HepG2 (cell line): Measurements from ENCODE around the gene BRCA2. TPM values are rescaled to one million over a fixed set of nuclear protein-coding genes. Genes with fewer than 3 reads are reported as not detected.

Source experiments
- CBFB ChIP-seq: sonication (generic); formaldehyde crosslinking; IDR thresholded peaks from 2 replicates; pipeline ENCODE4 v1.4.0; 2020; ENCODE audit warnings: missing genetic modification reagents
- CEBPB ChIP-seq: IDR thresholded peaks from 2 replicates; pipeline ENCODE4 v1.6.1; 2011; ENCODE audit warnings: low read depth, low read length, improper control_type of control experiment, borderline replicate concordance
- HDAC1 ChIP-seq: sonication (generic); formaldehyde crosslinking; IDR thresholded peaks from 2 replicates; pipeline ENCODE4 v1.5.1; 2020; ENCODE audit warnings: mild to moderate bottlenecking, missing genetic modification reagents
- HNF4G ChIP-seq, 2 experiments: sonication (generic) in 1 of 2; formaldehyde crosslinking in 1 of 2; IDR thresholded peaks; 2 replicates each; pipeline versions ENCODE4 v1.4.0 to v1.6.1; 2011 to 2020; ENCODE audit warnings: borderline replicate concordance in 2 of 2, low read depth in 2 of 2, mild to moderate bottlenecking in 2 of 2, low read length in 1 of 2, missing genetic modification reagents in 1 of 2, moderate library complexity in 1 of 2
- HNRNPLL ChIP-seq: fragments of 200-400 bp; formaldehyde crosslinking; IDR thresholded peaks from 2 replicates; pipeline ENCODE4 v1.6.1; 2017; ENCODE audit warnings: mild to moderate bottlenecking, low read depth, low read length; ENCODE audit not compliant: poor library complexity, severe bottlenecking
- MAF1 ChIP-seq: sonication (generic); formaldehyde crosslinking; IDR thresholded peaks from 2 replicates; pipeline ENCODE4 v1.5.0; 2020; ENCODE audit warnings: missing genetic modification reagents, borderline replicate concordance
- RERE ChIP-seq: IDR thresholded peaks from 2 replicates; pipeline ENCODE4 v1.6.1; 2016; ENCODE audit warnings: low read depth, missing genetic modification reagents, missing compliant biosample characterization
- SNAI1 ChIP-seq: sonication (generic); formaldehyde crosslinking; IDR thresholded peaks from 2 replicates; pipeline ENCODE4 v1.5.0; 2020; ENCODE audit warnings: mild to moderate bottlenecking, missing genetic modification reagents, borderline replicate concordance
- YEATS2 ChIP-seq: sonication (generic); formaldehyde crosslinking; IDR thresholded peaks from 2 replicates; pipeline ENCODE4 v1.4.0; 2020; ENCODE audit warnings: missing genetic modification reagents, borderline replicate concordance
- ZNF282 ChIP-seq: fragments of 450-650 bp; IDR thresholded peaks from 2 replicates; pipeline ENCODE4 v1.6.1; 2018; ENCODE audit not compliant: partially characterized antibody
- ZNF580 ChIP-seq: IDR thresholded peaks from 2 replicates; pipeline ENCODE4 v1.6.1; 2016; ENCODE audit warnings: low read depth, borderline replicate concordance
- polyA plus RNA-seq, 8 experiments: library from polyadenylated mRNA; depleted of rRNA in 3 of 8; stranded (reverse) in 7 of 8; unstranded in 1 of 8; fragments of >200 nt; fragmentation: Illumina TruSeq in 4 of 8; extraction: Trizol in 4 of 8; gene quantifications; 2 replicates each; pipeline versions ENCODE4 v1.2.1 to v1.2.3, GENCODE V29; 2011 to 2016; ENCODE audit warnings: low read depth in 4 of 8, missing spikeins in 1 of 8, mixed read lengths in 1 of 8; ENCODE audit not compliant: insufficient read depth in 1 of 8
- total RNA-seq, 5 experiments: library from RNA; depleted of rRNA; stranded (reverse); fragments of >200 nt; fragmentation: Illumina TruSeq; extraction: Trizol; gene quantifications; 2 replicates each; pipeline ENCODE4 v1.2.3, GENCODE V29; 2016; ENCODE audit warnings: low read depth in 1 of 5
- TF ChIP-seq, protein P1 (sequence below), 2 experiments: fragments of 450-650 bp in 1 of 2; sonication (generic) in 1 of 2; formaldehyde crosslinking in 1 of 2; IDR thresholded peaks; 2 replicates each; pipeline versions ENCODE4 v1.6.1 to v1.8.0; 2016 to 2022; ENCODE audit warnings: antibody characterized with exemption in 1 of 2, mild to moderate bottlenecking in 1 of 2, missing genetic modification reagents in 1 of 2

Gene BRCA2
- total and polyA plus RNA-seq, 2 of the 13 experiments (the other 11 are each of a cell fraction or from before 2014, with no cell fraction given): 3.1 to 24.6 TPM

GRCh38 chr13:32315238-32316027 is at the start of gene BRCA2, which contains the start of gene ZAR1L (continued):
- TF ChIP-seq RERE (no peak), MAF1 (CRISPR knock-in tag) (peak; percentile 60; the same call in 1 of the 2 replicates), CBFB (CRISPR knock-in tag) (peak; percentile 65; the same call in 1 of the 2 replicates), YEATS2 (CRISPR knock-in tag) (peak; percentile 50), ZNF282 (no peak), HNRNPLL (peak; percentile 73), CEBPB (no peak), HNF4G (IDR thresholded peaks at IDR 0.05; ENCODE audit: borderline replicate concordance, low read depth, low read length) (no peak), HNF4G (CRISPR knock-in tag; IDR thresholded peaks at IDR 0.05; ENCODE audit: borderline replicate concordance, low read depth) (0 out of 2 replicates have a peak, but pooled peaks have one; percentile 29), HDAC1 (CRISPR knock-in tag) (peak; percentile 100), SNAI1 (no peak), ZNF580 (CRISPR knock-in tag) (no peak)
- TF ChIP-seq, protein P1, sequence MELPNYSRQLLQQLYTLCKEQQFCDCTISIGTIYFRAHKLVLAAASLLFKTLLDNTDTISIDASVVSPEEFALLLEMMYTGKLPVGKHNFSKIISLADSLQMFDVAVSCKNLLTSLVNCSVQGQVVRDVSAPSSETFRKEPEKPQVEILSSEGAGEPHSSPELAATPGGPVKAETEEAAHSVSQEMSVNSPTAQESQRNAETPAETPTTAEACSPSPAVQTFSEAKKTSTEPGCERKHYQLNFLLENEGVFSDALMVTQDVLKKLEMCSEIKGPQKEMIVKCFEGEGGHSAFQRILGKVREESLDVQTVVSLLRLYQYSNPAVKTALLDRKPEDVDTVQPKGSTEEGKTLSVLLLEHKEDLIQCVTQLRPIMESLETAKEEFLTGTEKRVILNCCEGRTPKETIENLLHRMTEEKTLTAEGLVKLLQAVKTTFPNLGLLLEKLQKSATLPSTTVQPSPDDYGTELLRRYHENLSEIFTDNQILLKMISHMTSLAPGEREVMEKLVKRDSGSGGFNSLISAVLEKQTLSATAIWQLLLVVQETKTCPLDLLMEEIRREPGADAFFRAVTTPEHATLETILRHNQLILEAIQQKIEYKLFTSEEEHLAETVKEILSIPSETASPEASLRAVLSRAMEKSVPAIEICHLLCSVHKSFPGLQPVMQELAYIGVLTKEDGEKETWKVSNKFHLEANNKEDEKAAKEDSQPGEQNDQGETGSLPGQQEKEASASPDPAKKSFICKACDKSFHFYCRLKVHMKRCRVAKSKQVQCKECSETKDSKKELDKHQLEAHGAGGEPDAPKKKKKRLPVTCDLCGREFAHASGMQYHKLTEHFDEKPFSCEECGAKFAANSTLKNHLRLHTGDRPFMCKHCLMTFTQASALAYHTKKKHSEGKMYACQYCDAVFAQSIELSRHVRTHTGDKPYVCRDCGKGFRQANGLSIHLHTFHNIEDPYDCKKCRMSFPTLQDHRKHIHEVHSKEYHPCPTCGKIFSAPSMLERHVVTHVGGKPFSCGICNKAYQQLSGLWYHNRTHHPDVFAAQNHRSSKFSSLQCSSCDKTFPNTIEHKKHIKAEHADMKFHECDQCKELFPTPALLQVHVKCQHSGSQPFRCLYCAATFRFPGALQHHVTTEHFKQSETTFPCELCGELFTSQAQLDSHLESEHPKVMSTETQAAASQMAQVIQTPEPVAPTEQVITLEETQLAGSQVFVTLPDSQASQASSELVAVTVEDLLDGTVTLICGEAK (IDR thresholded peaks at IDR 0.05): no peak
- TF ChIP-seq, protein P1 (CRISPR knock-in tag; IDR thresholded peaks at IDR 0.05): peak; percentile 77
